Measurements from ENCODE around the gene PEX5L. TPM values are rescaled to one million over a fixed set of nuclear protein-coding genes. Genes with fewer than 3 reads are reported as not detected.

Gene PEX5L
- total RNA-seq, 1 donor from 2014 or later, result 0.12 TPM

GRCh38 chr3:179907784-179908482 lies 128.8 kb downstream of the PEX5L start:
- intact Hi-C loops (cut with micrococcal nuclease), result no loop called here

GRCh38 chr3:179902061-179902460 lies 134.7 kb downstream of the PEX5L start:
- intact Hi-C loops (cut with micrococcal nuclease), result no loop called here

GRCh38 chr3:179898024-179898423 lies 138.7 kb downstream of the PEX5L start:
- intact Hi-C loops (cut with micrococcal nuclease), result no loop called here

- intact Hi-C loops (cut with micrococcal nuclease), result no loop called here
Observed at GRCh38 chr3:179897231-179897630, 139.5 kb downstream of the PEX5L start.

GRCh38 chr3:179896507-179896906 lies 140.2 kb downstream of the PEX5L start:
- intact Hi-C loops (cut with micrococcal nuclease), result no loop called here

- intact Hi-C loops (cut with micrococcal nuclease), result no loop called here
Observed at GRCh38 chr3:179895330-179895729, 141.4 kb downstream of the PEX5L start.

GRCh38 chr3:179887295-179887943 lies 149.3 kb downstream of the PEX5L start:
- intact Hi-C loops (cut with micrococcal nuclease), result no loop called here

GRCh38 chr3:179885950-179886349 lies 150.8 kb downstream of the PEX5L start:
- intact Hi-C loops (cut with micrococcal nuclease), result no loop called here

- intact Hi-C loops (cut with micrococcal nuclease), result no loop called here
Observed at GRCh38 chr3:179884136-179884535, 152.6 kb downstream of the PEX5L start.

- intact Hi-C loops (cut with micrococcal nuclease), result loop anchor here (2.0 kb wide), 2 partner anchors 75 to 721 kb away; partner anchors contain the start of gene TTC14
Observed at GRCh38 chr3:179882292-179882691, 154.4 kb downstream of the PEX5L start.

GRCh38 chr3:179881791-179882190 lies 154.9 kb downstream of the PEX5L start:
- intact Hi-C loops (cut with micrococcal nuclease), result loop anchor here (2.0 kb wide), 2 partner anchors 75 to 721 kb away; partner anchors contain the start of gene TTC14

GRCh38 chr3:179880868-179881267 lies 155.9 kb downstream of the PEX5L start:
- intact Hi-C loops (cut with micrococcal nuclease), result no loop called here

GRCh38 chr3:179876440-179876839 lies 160.3 kb downstream of the PEX5L start:
- intact Hi-C loops (cut with micrococcal nuclease), result no loop called here

GRCh38 chr3:179872842-179873241 lies 163.9 kb downstream of the PEX5L start:
- intact Hi-C loops (cut with micrococcal nuclease), result no loop called here

GRCh38 chr3:179871782-179872181 lies 165.0 kb downstream of the PEX5L start:
- intact Hi-C loops (cut with micrococcal nuclease), result no loop called here

GRCh38 chr3:179868715-179869114 lies 168.0 kb downstream of the PEX5L start:
- intact Hi-C loops (cut with micrococcal nuclease), result no loop called here

GRCh38 chr3:179867961-179868360 lies 168.8 kb downstream of the PEX5L start:
- intact Hi-C loops (cut with micrococcal nuclease), result no loop called here

- intact Hi-C loops (cut with micrococcal nuclease), result no loop called here
Observed at GRCh38 chr3:179865861-179866505, 170.8 kb downstream of the PEX5L start.

GRCh38 chr3:179861953-179862352 lies 174.8 kb downstream of the PEX5L start:
- intact Hi-C loops (cut with micrococcal nuclease), result no loop called here

- intact Hi-C loops (cut with micrococcal nuclease), result no loop called here
Observed at GRCh38 chr3:179861292-179861691, 175.4 kb downstream of the PEX5L start.

GRCh38 chr3:179860275-179861107 lies 176.2 kb downstream of the PEX5L start:
- intact Hi-C loops (cut with micrococcal nuclease), result no loop called here

All from T-helper 1 cell treated with Interleukin-12 subunit alpha and Interleukin-12 subunit beta and Interleukin-4 antibody, amounts not matched to agents 30 ng/mL and 1 ng/mL, for 36 hours (primary cell).